ENCODE data around the gene EID2.

Gene EID2

DNA sequence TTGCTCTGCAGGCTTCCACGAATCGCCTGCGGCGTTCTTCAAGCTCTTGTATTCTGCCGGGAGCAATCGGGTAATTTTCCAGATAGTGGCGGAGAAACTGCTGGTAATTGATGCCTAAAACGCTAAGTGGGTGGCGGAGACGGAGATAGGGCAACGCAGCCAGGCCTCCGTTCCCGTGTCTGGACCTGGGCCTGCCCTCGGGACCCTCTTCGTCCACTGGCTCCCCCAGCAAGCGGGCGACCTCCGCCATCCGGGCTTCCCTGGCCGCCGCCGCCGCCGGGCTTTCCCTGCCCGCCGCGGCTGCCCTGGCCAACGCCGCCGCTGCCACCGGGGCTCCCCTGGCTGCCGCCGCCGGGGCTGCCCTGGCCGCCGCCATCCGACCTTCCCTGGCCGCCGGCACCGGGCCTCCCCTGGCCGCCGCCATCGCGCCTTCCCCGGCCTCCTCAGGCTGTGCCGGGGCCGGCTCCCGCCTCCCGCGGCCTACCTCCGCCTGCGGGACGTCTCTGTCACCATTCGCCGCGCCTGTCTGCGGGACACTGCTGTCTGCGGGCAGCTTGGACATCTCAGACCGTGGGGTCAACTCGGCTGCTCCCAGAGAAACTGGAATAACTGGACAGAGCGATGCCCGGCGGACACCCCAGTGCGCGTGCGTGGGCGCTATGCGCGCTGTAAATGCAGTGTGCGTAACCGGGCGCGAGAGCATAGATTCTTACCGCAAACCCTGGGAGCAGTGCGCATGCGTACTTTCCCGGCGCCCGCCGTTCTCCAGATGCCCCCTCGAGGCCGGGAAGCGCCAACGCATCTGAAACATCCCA, at the start of gene EID2:
EID2 (minus strand) TSS at position 644 of the 815 bp plus-strand sequence; CDS start at position 562, 82 bp downstream.
- in situ Hi-C loops (cut with HindIII; ENCODE audit: low sequenced_read_pairs) = no loop called here

DNA sequence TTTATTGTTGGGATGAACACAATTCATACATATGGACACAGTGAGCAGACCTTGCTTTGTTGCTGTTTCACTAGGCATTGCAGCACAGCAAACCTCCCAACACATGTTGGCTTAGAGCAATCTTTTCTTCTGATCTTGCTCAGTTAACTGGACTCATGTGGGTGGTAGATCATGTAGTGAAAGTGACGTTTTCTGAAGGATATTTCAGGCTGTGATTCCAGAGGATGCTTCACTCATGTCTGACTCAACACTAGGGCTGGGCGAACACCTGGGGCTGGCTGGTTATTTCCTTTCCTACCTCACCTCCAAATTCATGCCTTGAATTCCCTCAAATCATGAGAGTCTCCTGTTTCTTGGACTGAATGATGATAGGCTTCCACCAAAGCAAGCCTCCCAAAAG, 48.1 kb upstream of the EID2 start:
- in situ Hi-C loops (cut with HindIII; ENCODE audit: low sequenced_read_pairs) = loop anchor here (25.0 kb wide), 1 partner anchor 199 kb away; the partner anchor contains the start of gene LEUTX

DNA sequence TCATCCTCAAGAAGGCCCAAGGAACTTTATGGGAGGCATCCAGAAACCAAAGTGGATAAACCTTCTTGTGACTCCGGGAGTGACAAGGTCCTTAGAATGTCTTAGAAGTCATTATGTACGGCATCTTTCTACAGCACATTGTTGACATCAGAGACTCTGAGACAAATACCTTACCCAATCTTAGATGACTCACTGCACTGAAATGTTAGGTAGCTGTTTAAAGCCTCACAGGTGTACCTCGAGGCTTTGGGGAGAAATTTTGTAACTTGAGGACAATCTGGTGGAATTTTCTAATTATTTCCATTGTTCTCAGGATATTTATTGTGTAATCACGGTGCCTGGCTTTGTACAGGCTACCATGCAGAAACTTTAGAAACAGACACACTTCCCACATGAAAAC, 47.5 kb upstream of the EID2 start:
- in situ Hi-C loops (cut with HindIII; ENCODE audit: low sequenced_read_pairs) = loop anchor here (25.0 kb wide), 1 partner anchor 200 kb away; the partner anchor contains the start of gene LEUTX

DNA sequence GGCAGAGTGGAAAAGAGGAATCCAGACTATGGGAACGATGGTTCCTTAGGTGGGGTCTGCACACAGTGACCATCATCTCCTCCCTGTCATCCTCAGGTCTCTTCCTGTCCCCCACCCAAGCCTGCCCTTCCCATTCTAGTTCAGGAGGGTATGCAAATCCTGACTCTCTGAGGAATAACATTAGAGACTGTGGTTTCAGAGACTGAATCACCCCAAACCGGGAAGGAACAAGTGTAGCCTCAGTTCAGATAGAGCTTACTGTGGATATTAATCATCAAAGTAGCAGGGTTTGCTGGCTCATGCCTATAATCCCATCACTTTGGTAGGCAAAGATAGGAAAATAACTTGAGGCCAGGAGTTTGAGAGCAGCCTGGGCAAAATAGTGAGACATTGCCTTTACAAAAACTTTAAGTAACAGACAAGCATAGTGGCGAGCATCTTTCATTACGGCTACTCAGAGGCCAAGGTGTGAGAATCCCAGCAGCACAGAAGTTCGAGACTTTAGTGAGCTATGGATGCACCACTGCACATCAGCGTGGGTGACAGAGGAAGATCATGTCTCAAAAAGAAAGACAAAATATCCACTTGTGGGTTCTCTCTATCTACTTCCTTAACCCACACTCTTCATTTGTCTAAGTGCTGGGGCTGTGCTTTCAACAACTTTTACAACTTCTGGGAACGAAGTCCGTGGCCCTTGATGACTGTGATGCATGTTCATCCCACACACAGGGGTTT, 43.1 kb upstream of the EID2 start:
- in situ Hi-C loops (cut with HindIII; ENCODE audit: low sequenced_read_pairs) = loop anchor here (25.0 kb wide), 1 partner anchor 204 kb away; the partner anchor contains the start of gene LEUTX

GRCh38 chr19:39582442-39582841, 42.5 kb upstream of the EID2 start:
- in situ Hi-C loops (cut with HindIII; ENCODE audit: low sequenced_read_pairs) = loop anchor here (25.0 kb wide), 1 partner anchor 205 kb away; the partner anchor contains the start of gene LEUTX

DNA sequence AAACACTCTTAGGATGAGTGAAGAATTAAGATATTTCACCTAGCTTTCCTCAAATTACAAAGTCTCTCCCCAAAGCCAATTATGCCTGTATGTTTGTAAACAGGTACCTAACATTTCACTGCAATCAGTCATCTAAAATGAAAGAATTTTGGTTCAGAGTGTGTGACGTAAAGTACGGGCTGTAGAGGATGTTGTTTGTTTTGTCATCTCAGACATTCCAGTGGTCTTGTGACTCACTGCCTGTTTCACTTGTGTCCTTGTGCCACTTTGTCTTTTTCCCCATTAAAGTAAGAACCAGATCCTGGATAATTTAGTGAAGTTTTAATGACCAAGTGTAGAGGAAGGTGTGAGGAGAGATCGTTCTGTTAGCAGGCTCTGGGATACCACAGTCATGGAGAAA, 28.6 kb upstream of the EID2 start:
- in situ Hi-C loops (cut with HindIII; ENCODE audit: low sequenced_read_pairs) = no loop called here

DNA sequence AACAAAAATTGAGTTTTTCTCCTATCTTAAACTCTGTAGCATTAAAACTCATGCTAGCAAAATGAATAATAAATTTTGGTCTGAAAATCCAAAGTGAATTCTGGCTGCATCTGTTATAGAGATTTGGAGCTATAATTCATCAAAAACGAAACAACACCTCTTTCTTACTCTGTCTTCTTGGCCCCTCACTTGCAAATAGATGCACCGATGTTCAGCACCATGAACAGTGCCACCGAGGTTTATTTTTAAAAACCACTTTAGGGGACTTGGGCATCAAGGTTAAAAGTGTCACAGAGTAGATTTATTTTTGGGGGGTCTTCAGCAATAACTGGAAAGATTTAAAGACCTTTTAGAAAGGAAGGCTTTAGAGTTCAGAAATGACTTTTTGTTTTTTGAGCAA, 26.1 kb upstream of the EID2 start:
- in situ Hi-C loops (cut with HindIII; ENCODE audit: low sequenced_read_pairs) = no loop called here

DNA sequence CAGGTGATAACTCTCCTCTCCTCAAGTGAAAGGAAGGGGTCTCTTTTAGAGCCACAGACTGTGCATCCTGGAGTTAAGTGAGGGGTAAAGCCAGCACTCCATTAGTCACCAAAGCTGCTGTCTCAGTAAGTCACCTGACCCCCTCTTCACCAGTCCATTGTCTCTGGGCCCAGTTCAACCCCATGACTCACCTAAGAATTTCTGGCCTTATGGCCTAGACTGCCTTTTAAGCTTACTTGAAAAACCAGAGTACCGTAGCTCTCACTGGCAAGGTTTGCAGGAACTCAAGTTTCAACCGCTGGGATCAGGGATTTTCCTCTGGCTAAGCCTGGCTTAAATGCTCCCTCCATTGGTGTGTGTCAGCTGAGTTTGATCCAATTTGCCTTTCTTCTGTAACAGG, 23.4 kb upstream of the EID2 start:
- in situ Hi-C loops (cut with HindIII; ENCODE audit: low sequenced_read_pairs) = no loop called here

DNA sequence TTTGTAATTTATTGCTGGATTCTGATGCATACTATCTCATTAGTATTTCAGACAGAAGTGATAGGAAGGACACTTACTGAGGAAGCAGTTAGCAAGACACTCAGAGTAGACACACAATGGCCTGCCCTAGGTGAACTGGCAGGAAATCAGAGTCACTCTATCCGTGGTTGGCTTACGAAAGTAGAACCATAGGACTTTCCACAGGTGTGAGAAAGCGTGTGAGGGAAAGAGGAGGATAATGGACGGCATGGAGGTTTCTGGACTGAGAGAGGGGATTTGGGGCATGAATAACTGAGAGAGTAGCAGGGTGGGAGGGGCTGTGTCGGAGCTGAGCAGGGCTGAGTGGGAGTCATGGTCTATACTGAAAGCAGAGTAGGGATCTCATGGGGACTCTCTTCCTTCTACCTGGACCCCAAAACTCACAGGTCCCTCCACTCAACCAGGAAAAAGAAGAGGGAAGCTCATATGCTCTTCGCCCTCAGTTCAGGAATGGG, 18.7 kb upstream of the EID2 start:
- in situ Hi-C loops (cut with HindIII; ENCODE audit: low sequenced_read_pairs) = no loop called here

GRCh38 chr19:39557811-39558623, 18.1 kb upstream of the EID2 start:
- in situ Hi-C loops (cut with HindIII; ENCODE audit: low sequenced_read_pairs) = no loop called here

DNA sequence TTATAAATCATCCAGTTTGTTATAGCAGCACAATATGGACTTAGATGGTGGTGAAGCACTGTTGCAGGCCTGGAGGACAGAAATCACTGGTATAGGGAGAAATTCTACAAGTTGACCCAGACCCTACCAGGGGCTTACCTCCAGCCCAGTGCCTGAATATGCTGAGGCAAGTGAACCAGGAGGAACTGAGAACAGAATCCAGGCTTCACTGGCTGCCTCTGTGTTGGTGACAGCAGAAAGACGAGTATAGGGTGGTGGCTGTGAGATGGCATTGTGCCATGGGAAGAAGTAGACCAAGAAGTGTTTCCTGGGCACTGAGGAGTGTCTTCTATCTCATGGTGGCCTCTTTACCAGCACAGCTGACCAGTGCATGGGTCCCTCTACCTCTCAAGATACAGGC, 15.9 kb upstream of the EID2 start:
- in situ Hi-C loops (cut with HindIII; ENCODE audit: low sequenced_read_pairs) = no loop called here

DNA sequence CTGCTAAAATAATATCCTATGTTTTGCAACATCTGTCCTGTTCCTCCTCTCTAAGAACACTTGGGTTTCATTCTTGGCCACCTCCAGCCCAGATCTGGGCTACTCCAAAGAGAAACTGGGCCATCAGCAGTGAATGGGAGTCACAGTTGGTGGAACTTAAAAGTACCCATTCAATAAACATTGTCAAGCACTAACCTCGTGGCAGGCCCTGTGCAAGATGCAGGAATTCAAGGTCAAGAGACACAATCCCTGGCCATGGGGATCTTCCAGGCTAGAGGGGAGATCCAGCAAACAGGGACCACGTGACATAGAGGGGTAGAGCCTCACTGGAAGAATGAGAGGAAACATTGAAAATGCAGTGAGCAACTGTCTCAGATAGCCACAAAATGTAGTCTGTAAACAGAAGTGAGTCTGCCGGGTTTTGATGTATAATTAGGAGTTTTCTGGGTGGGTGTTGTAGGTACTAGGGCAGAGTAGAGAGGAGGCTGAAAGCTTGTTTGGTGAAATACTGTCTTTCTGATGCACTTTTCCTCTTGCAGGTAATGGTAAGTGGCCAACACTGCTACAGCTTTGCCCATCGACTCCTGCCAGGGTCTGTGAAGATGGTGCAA, 14.8 kb upstream of the EID2 start:
- in situ Hi-C loops (cut with HindIII; ENCODE audit: low sequenced_read_pairs) = no loop called here

DNA sequence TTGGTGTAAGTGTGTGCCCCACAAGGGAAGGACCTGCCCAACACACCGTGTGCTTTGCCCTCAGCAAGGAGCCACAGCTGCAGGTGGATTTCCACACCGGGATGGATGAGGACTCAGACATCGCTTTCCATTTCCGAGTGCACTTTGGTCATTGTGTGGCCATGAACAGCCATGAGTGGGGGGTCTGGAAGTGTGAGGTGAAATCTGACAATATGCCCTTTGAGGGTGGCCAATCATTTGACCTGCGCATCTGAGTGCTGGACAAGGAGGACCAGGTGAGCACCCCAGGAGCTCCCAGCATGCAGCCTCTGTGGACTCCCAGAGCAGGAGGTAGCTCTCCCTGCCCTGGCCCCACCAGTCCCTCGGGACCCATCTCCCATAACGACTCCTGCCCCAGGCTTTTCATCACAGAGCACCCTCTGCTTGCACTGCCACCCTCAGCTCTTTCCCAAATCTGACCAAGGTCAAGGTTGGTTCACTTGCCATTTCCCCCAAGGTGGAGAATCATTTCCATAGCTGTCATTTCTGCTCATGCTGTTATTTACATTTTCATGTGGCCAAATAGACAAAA, 13.2 kb upstream of the EID2 start:
- in situ Hi-C loops (cut with HindIII; ENCODE audit: low sequenced_read_pairs) = no loop called here

- in situ Hi-C loops (cut with HindIII; ENCODE audit: low sequenced_read_pairs) = no loop called here
Measured at GRCh38 chr19:39550197-39550596, 10.2 kb upstream of the EID2 start.

DNA sequence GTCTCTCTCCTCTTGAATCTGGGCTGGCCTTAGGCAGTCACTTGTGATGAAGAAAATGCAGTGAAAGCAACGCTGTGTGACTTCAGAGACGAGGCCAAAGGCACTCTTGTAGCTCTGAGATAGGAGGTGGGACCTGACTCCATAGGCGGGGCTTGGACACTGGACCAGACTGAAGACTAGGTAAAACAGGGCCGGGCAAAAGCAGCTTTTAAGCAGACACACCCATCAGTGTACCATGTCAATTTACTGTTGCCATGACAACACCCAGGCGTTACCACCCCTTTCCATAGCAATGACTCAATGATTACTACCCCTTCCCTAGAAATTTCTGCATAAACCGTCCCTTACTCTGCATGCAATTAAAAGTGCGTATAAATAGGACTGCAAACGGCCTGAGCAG, 6.6 kb upstream of the EID2 start:
- in situ Hi-C loops (cut with HindIII; ENCODE audit: low sequenced_read_pairs) = no loop called here

GRCh38 chr19:39544911-39545310, 5.0 kb upstream of the EID2 start:
- in situ Hi-C loops (cut with HindIII; ENCODE audit: low sequenced_read_pairs) = no loop called here

GRCh38 chr19:39544226-39544903, 4.4 kb upstream of the EID2 start:
- in situ Hi-C loops (cut with HindIII; ENCODE audit: low sequenced_read_pairs) = no loop called here

DNA sequence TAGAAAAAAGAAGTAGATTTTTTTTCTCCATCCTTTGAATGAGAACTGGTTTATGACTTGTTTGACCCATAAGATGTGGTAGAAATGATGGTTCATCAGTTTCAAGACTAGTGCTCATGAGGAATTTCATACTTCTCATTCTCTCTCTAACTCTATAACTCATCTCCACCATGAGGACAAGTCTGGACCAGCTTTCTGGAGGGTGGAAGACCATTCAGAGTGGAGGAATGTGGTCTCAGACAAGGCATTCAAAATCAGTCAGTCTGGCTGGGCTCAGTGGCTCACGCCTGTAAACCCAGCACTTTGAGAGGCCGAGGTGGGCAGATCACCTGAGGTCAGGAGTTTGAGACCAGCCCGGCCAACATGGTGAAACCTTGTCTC, 3.5 kb upstream of the EID2 start:
- in situ Hi-C loops (cut with HindIII; ENCODE audit: low sequenced_read_pairs) = no loop called here

DNA sequence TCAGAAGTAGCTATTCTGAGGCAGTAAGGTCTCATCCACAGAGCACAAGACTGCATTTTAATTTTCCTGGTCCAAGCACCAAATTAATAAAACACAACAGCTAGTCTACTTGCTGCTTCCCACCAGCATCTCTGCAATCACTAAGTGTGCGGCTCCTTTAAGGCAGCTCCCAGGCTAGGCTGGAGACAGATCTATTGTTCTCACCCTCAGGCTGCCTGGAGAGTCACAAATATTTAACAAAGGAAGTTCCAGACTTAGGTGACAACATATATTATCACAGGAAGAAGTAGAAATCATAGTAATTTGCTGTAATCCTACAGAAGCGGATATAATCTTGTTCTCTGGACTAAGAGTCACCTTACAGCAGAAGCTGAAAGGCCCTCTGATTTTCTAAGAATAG, 2.2 kb upstream of the EID2 start:
- in situ Hi-C loops (cut with HindIII; ENCODE audit: low sequenced_read_pairs) = no loop called here

- in situ Hi-C loops (cut with HindIII; ENCODE audit: low sequenced_read_pairs) = no loop called here
Measured at GRCh38 chr19:39540333-39540673, 342 bp upstream of the EID2 start.

Measured in DLD1 (cell line).